DMS153 (cell line): ENCODE data around the gene CDNF.

Source experiments
- DNase-seq: peaks from one replicate; lab custom pipeline; 2025; lab: John Stamatoyannopoulos, UW

The CDNF gene

DNA sequence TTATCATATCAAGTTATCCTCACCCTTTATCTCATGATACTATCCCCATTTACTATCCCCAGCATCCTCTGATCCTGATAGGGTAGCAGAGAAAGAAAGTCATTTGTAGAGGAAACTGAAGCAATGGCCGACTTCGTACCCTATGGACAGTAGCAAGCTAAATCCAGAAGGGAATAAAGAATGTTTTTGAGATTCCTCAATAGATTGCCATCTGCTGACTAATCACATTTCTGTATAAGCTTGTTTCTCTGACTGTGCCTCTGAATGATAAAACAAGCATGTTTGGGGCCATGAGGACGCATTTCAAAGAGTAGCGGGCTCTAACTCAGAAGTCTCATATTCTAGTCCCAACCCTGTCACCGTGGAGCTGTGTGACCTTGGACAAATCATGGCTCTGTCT lies 49.9 kb downstream of the CDNF start:
- DNase-seq = no peak

DNA sequence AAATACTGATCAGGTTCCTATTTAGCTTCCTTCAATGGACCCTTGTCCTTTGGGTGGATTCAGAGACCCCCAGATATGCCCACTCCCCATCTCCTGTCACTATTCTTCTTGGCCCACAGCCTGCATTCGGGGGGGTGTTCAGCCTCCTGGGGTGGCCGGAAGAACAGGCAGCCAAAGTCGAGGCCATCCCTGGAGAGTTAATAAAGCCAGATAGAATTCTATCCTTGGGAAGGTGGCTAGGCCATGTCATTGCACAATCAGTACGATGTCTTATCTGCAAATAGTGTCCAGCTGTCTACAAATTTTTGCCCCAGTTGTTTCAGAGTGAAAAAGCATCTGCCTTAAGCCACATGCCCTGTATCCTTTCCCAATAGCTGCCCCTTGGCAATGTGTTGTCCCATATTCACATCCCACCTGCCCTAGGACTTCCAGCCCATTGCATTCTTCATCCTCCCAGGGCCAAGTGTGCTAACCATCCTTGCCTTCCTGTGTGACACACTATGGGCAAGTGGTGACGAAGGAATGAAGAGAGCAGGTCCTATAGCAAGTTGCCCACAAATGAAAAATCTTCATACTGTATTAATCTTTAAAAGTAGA lies 53.3 kb downstream of the CDNF start:
- DNase-seq = no peak

DNA sequence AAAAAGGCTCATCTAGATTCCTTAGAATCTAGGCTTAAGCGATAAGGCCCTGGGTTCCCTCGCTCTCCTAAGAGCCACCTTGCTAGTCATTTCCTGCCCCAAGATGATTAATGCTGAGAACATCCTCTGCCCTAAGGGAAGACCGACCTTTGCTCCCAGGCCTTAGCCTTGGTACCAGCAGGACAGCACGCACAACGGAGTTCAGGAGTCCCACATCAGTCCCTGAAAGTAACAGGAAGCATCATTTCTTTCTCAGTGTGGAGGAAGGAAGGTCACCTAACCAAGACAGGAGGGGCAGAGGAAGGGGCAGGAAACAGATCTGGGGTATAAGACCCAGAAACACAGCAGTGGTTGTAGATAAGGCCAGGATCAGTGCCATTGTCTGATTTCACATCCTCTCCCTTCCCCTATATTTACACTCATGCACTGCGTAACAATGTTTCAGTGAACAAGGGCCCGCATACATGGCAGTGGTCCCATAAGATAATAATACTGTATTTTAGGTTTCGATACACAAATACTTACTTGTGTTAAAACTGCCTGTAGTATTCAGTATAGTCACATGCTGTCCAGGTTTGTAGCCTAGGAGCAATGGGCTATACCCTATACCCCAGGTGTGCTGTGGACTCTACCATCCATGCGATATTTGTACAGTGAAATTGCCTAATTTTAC lies 55.0 kb downstream of the CDNF start:
- DNase-seq = no peak

DNA sequence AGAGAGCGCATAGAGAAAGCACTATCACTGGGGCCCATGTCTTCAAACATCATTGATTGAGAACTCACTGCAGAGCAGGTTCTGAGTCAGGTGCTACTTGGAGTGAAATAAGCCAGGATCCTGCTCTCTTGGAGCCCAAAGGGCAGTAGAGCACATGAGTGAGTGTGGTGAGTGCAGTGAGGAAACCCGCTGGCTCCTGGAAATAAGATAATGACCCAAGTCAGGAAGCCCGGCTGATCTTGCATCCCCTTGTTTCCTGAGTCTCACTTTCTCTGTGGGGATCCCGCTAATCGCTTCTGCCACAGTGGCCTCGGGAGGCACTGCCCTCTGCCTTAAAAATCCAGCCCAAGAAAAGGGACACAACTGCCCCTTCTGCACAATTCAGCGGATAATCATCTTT lies 56.1 kb downstream of the CDNF start:
- DNase-seq = no peak

DNA sequence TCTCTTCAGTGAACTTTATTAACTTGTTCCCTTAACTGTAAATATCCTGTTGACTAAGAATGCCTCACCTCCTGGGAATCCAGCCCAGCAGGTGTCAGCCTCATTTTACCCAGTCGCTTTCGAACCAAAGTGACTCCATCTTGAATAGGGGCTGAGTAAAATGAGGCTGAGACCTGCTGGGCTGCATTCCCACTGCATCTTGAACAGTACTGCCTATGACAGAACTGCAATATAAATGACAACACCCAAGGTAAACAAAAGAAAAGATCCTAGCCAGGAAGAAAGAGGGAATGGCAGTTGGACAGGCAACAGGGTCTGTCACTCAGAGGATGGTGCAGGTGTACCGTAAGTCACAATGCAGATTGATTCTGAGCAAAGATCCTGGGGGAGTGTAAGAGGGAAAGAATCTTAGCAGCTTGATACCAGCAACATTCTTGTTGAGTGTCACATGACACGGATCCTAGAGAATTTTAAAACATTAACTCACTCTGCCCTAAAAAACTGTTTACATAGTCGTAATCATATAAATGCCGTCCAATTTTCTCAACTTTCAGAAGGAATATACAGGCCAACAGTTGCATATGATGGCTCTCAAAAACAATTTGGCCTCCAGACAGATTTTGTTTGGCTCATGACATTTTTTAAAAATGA lies 58.7 kb downstream of the CDNF start:
- no peak for DNase-seq

DNA sequence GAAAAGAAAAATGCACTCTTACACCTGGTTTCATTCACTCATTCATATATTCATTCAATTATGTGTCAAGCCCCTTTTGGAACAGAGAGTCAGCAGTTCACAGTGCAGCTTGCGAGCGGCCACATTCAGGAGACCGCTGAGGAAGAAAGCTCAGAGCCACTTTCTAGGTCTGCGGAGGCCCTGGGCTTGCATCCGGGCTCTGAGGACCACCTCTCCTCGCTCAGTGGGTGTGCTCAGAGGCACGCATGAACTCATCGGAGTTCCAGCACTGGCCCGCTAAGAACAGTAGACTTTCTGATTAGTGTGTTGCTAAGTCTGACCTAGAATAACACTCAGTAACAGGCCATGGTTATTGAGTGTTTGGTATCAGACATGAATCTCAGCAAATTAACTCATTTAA lies 61.3 kb downstream of the CDNF start:
- DNase-seq = no peak

DNA sequence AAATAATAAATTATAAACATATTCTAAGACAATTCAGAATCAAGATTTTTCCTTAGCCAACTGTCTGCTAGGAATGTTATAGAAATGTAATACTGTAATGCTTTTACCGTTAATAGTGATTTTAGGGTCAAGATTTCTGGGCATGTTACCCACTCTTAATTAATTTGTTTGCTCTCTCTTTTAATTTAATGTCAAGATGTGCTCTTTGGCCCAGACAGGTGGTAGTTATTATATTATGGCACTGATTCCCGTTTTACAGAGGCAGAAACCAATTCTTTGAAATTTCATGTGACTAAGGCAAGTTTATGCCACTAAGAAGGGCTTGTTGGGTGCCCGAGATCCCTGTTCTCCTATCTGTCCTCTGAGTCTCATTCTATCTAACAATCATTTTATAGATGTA lies 62.2 kb downstream of the CDNF start:
- DNase-seq = no peak

DNA sequence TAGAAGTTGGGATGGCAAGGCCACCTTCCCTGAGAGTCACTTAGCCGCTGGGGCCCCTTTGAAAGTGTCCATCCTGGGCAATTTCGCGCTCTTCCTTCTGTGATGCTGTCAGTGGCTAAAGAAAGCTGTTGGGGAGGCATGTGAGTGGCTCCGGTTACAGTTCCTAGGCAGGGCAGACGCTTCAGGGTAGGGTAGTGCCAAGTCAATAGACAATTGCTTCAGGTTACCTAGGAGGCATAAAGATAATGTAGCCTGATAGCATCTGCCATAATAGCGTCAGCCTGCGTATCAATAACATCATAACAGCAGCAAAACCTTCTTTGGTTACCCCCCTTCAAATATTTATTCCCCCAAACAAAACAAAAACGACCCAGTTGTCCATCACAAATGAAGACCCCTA lies 63.0 kb downstream of the CDNF start, which contains the start of gene FAM107B:
FAM107B (minus strand) TSS at position 101 of the 400 bp plus-strand sequence. CDS start 234 bp downstream, outside the sequence.
- no peak for DNase-seq

DNA sequence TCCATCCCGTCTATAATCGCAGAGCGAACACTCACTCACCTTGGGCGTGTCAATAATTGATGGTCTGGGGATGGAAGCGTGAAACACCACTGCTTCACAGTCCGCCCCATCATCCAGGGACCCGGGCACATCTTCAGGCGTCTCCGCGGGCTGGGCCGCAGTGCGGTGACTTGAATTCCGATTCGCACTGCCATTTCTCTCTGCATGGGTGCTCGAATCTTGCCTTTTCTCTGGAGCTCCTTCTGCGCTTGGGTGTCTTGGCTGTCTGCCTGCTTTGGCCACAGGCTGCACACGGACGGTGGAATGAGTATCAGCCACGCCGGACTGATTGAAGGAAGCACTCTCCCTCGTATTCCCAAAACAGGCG lies 63.6 kb downstream of the CDNF start:
- no peak for DNase-seq

DNA sequence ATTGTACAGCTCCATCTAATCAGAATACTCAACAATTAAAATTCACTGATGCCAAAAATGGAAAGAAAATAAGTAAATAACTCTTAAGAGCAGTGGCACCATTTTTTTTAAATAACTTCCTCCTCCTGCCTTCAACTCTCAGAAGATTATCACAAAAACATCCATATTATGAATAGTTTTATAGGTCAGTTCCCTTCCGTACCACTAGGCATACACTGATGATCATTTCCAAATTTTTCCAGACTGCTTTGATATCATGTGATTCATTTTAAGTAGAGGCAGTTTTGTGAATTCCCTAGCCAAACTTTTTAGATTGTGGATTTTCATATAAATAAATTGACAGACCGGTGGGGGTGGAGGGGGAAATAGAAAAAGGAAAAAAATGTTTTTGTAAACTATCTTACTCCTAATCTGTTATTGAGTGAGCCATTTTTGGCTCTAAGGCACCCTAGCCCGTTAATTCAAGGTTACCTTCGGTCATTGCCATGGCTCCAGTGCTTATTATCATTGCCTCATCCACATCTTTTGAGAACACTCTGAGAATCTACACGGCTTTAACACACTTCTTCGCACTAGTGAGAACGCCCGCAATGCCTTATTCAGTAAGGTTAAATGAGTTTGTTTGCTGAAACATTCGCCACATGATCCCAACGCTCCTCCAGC lies 64.2 kb downstream of the CDNF start:
- DNase-seq = no peak

DNA sequence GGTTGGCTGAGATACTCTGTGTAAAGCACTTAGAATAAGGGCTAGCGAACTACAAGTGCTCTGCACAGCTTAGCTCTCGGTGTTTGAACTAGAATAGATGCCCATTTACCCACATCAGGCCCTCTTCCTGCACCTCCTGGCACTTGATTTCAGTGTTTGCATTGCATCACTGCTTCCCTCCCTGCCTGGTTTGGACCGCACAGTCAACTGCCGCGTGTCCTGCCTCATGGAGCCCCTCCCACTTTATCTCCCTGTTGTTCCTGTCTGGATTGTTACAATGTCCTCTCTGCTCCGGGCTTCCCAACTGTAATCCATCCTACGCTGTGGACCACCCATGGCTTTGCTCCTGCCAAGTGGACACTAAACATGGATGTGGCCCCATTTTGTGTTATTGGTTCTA lies 65.4 kb downstream of the CDNF start:
- no peak for DNase-seq

DNA sequence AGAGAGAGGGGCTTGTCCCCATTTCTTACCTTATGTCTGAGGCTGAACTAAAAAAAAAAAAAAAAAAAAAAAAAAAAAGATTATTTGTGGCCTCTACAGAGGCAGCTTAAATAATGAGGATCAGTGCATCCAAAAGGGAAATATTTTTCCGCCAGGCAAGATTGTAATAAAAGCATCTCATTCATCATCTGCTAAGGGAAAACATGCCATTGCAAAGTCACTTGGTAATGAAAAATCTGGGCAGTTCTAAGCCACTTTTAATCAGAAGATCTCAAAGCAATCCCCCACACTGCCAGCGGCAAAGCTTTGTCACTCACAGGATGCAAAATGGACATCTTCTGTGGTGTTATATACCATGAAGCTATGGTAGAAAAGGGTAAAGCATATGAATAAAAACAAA lies 66.9 kb downstream of the CDNF start:
- DNase-seq = no peak
